ENCODE results near the gene LRCH1. TPM values are rescaled to one million over a fixed set of nuclear protein-coding genes. Genes with fewer than 3 reads are reported as not detected.

LRCH1 gene
- total RNA-seq, 1 donor from 2014 or later, result 2.9 TPM

DNA sequence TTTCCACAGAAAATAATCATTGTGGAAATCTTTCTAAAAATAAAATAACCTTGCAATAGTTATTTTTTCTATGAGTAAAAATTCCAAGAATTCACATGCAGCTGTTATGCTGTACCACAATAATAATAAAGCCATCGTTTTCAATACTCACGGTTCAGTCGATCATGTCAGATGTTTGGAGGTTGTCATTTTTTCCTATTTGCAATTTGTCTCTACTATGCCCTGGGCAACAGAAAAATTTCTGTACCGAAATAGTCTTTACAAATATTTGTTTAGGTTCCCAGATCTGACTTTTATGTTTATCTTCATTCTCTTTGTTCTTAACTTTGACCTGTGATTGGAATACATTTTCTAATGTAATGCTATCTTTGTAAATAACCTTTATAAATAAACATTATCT is 164.3 kb downstream of the LRCH1 start:
- peaks cover 7% of the 10 kb centered on the region for H3K4me1 ChIP-seq

DNA sequence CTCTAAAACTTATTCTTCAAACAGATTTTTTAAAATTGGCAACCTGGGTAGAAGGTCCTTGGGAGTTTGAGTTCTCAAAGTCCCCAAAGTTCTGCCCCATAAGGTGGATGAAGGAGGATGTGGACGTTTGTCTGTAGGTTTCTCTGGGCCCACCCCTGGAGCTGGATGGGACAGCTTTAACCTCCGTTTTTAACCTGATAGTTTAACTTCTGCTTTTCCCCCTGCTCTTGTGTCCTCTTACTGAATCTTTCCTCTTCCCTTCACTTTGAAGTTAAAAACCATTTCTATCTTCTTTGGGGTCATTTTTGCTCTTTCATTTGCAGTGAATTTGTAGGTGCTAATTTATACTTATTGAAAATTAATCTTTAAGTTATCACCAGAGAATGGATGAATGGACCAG is 164.9 kb downstream of the LRCH1 start:
- Histone ChIP-seq H3K27ac (no peak overlapping the region), H3K9ac (no peak overlapping the region), H3K4me3 (no peak overlapping the region), H3K79me2 (ENCODE audit: low read depth) (no peaks in the 10 kb centered on the region), H3K27me3 (no peaks in the 10 kb centered on the region), H2AFZ (replicated peaks) (no peak overlapping the region), H4K20me1 (ENCODE audit: low read depth) (no peaks in the 10 kb centered on the region), H3K4me1 (peaks cover 2% of the 10 kb centered on the region), H3K36me3 (no peaks in the 10 kb centered on the region), H3F3A (ENCODE audit: low read depth) (peaks cover 2% of the 10 kb centered on the region), H3K4me2 (no peak overlapping the region), H3K9me3 (ENCODE audit: low read depth) (no peaks in the 10 kb centered on the region)
- Mint-ChIP-seq H3K36me3 (no peaks in the 10 kb centered on the region), H3K4me1 (no peaks in the 10 kb centered on the region), H3K27me3 (ENCODE audit: insufficient read depth, low read depth) (no peaks in the 10 kb centered on the region), H3K9me3 (no peaks in the 10 kb centered on the region), H3K4me3 (no peak overlapping the region), H3K27ac (no peak overlapping the region)
- DNase-seq (ENCODE audit: low spot score), result no peak
- TF ChIP-seq EZH2 (IDR thresholded peaks at IDR 0.05) (no peak), EZH2phosphoT487 (IDR thresholded peaks at IDR 0.05) (no peak), CTCF (IDR thresholded peaks at IDR 0.05) (no peak)

More for the DNA sequence above, 164.3 kb downstream of the LRCH1 start:
- Histone ChIP-seq H3K9me3 (ENCODE audit: low read depth) (no peaks in the 10 kb centered on the region), H3K36me3 (no peaks in the 10 kb centered on the region), H3F3A (ENCODE audit: low read depth) (peaks cover 2% of the 10 kb centered on the region), H4K20me1 (ENCODE audit: low read depth) (no peaks in the 10 kb centered on the region), H3K4me2 (no peak overlapping the region), H3K27ac (no peak overlapping the region), H3K79me2 (ENCODE audit: low read depth) (no peaks in the 10 kb centered on the region), H3K4me3 (no peak overlapping the region), H2AFZ (replicated peaks) (no peak overlapping the region), H3K27me3 (no peaks in the 10 kb centered on the region), H3K9ac (no peak overlapping the region)
- H3K27ac Mint-ChIP-seq, result no peak overlapping the region
- no peaks in the 10 kb centered on the region for H3K4me1 Mint-ChIP-seq
- H3K27me3 Mint-ChIP-seq (ENCODE audit: insufficient read depth, low read depth), result no peaks in the 10 kb centered on the region
- no peak for DNase-seq (ENCODE audit: low spot score)
- H3K9me3 Mint-ChIP-seq, result no peaks in the 10 kb centered on the region
- peaks cover 3% of the 10 kb centered on the region for H3K36me3 Mint-ChIP-seq
- no peak overlapping the region for H3K4me3 Mint-ChIP-seq
- TF ChIP-seq EZH2 (IDR thresholded peaks at IDR 0.05) (no peak), CTCF (IDR thresholded peaks at IDR 0.05) (no peak), EZH2phosphoT487 (IDR thresholded peaks at IDR 0.05) (no peak)

DNA sequence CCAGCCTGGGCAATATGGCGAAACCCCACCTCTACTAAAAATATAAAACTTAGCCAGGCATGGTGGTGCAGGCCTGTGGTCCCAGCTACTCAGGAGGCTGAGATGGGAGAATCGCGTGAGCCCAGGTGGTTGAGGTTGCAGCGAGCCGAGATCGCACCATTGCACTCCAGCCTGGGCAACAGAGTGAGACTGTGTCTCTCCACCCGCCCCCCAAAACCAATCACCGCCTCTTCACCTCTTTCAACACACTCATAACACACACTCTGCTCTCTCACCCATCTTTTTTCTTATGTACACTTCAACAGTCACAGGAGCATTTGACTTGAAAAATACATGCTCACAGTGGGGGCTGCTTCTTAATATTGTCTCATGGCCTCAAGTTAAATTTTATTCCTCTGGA is 167.2 kb downstream of the LRCH1 start:
- no peaks in the 10 kb centered on the region for H3K79me2 ChIP-seq (ENCODE audit: low read depth)
- no peak for TF ChIP-seq EZH2phosphoT487 (IDR thresholded peaks at IDR 0.05)
- TF ChIP-seq CTCF (IDR thresholded peaks at IDR 0.05), result no peak
- no peak for TF ChIP-seq EZH2 (IDR thresholded peaks at IDR 0.05)
- Mint-ChIP-seq H3K27ac (no peak overlapping the region), H3K9me3 (no peaks in the 10 kb centered on the region), H3K36me3 (peaks cover 13% of the 10 kb centered on the region), H3K4me1 (no peaks in the 10 kb centered on the region), H3K4me3 (no peak overlapping the region), H3K27me3 (ENCODE audit: insufficient read depth, low read depth) (no peaks in the 10 kb centered on the region)
- no peak overlapping the region for H3K9ac ChIP-seq
- no peaks in the 10 kb centered on the region for H4K20me1 ChIP-seq (ENCODE audit: low read depth)
- no peak overlapping the region for H2AFZ ChIP-seq (replicated peaks)
- H3K4me2 ChIP-seq, result no peak overlapping the region
- H3K4me1 ChIP-seq, result no peaks in the 10 kb centered on the region
- no peak for DNase-seq (ENCODE audit: low spot score)
- H3K4me3 ChIP-seq, result no peak overlapping the region
- no peak overlapping the region for H3K27ac ChIP-seq
- no peaks in the 10 kb centered on the region for H3K9me3 ChIP-seq (ENCODE audit: low read depth)
- H3K27me3 ChIP-seq, result no peaks in the 10 kb centered on the region
- peaks cover 3% of the 10 kb centered on the region for H3K36me3 ChIP-seq
- H3F3A ChIP-seq (ENCODE audit: low read depth), result no peaks in the 10 kb centered on the region
